Heart left ventricle (tissue), 16 donors: ENCODE data around the gene RIOK2. TPM values are rescaled to one million over a fixed set of nuclear protein-coding genes. Genes with fewer than 3 reads are reported as not detected.
"Not testable (repeated sequence)": the region's sequence is repeated elsewhere in the genome, so short reads cannot be mapped to it uniquely, and the experiment has no call there.

Experiments
- ATAC-seq, 4 donors: fragments of 200-7000 bp; cut with Tn5 transposase; one replicate each; pipeline ENCODE4 v1.9.1; 2020 to 2022; ENCODE audit warnings: moderate library complexity in 4 of 4, mild to moderate bottlenecking in 3 of 4, moderate number of reproducible peaks in 1 of 4
- DNase-seq, 5 donors: peaks; one replicate each; pipeline ENCODE4 v3.0.0-alpha.2; 2020
- H3K27ac ChIP-seq, 12 donors: fragments of 200-600 bp; sonication (generic) in 4 of 12; one replicate each; pipeline versions ENCODE4 v1.5.0 to v1.8.0; 2016 to 2022; ENCODE audit warnings: mild to moderate bottlenecking in 2 of 12
- H3K27me3 ChIP-seq, 9 donors: fragments of 200-600 bp; sonication (generic) in 2 of 9; one replicate each; pipeline versions ENCODE4 v1.5.1 to v1.8.0; 2016 to 2022; ENCODE audit warnings: mild to moderate bottlenecking in 3 of 9
- H3K36me3 ChIP-seq, 9 donors: fragments of 200-600 bp; sonication (generic) in 2 of 9; one replicate each; pipeline versions ENCODE4 v1.5.0 to v1.8.0; 2018 to 2022; ENCODE audit warnings: mild to moderate bottlenecking in 2 of 9
- H3K4me1 ChIP-seq, 12 donors: fragments of 200-600 bp; sonication (generic) in 4 of 12; one replicate each; pipeline versions ENCODE4 v1.5.0 to v1.8.0; 2016 to 2022; ENCODE audit warnings: mild to moderate bottlenecking in 3 of 12
- H3K4me3 ChIP-seq, 12 donors: fragments of 200-600 bp; sonication (generic) in 4 of 12; one replicate each; pipeline versions ENCODE4 v1.5.0 to v1.8.0; 2017 to 2022; ENCODE audit warnings: mild to moderate bottlenecking in 9 of 12, moderate library complexity in 4 of 12
- H3K9me3 ChIP-seq, 12 donors: fragments of 200-600 bp; sonication (generic) in 4 of 12; one replicate each; pipeline versions ENCODE4 v1.5.0 to v1.8.0; 2016 to 2022; ENCODE audit warnings: mild to moderate bottlenecking in 1 of 12
- CTCF ChIP-seq, 12 donors: fragments of 200-600 bp; sonication (generic) in 4 of 12; IDR thresholded peaks; one replicate each; pipeline versions ENCODE4 v1.5.0 to v1.8.0; 2018 to 2022; ENCODE audit warnings: antibody characterized with exemption in 12 of 12, mild to moderate bottlenecking in 5 of 12
- POLR2A ChIP-seq, 2 donors: fragments of 450-650 bp; IDR thresholded peaks; one replicate each; pipeline ENCODE4 v1.6.1; 2017; ENCODE audit warnings: antibody characterized with exemption in 2 of 2, mild to moderate bottlenecking in 2 of 2, moderate library complexity in 2 of 2
- WGBS, 4 donors: extraction: QIAGEN DNeasy Blood & Tissue Kit in 2 of 4; methylation state at CpG; one replicate each; pipeline versions ENCODE4 v1.1.5 to v1.1.7; 2013 to 2018; 5-methylcytosine and 5-hydroxymethylcytosine counted together
- intact Hi-C, 10 donors: fragments of 100-400 bp; cut with DNase I; formaldehyde crosslinking; loops; one replicate each; pipeline versions ENCODE4 v1.11.1 to v1.14.2; 2022
- polyA plus RNA-seq, 2 donors: library from polyadenylated mRNA; stranded (reverse); fragments of 200-250 nt; gene quantifications; one replicate each; pipeline ENCODE4 v1.2.3, GENCODE V29; 2013
- total RNA-seq, 9 donors: library from RNA; depleted of rRNA in 2 of 9; stranded (reverse); fragments of >200 nt in 2 of 9; fragmentation: NEBNext Ultra II Directional in 3 of 9; extraction: Animal tissue kit (Norgen Biotek cat#: 25700) in 3 of 9; gene quantifications; one replicate each; pipeline versions ENCODE4 v1.1.0 to v1.2.4, GENCODE V29; 2016 to 2023
- donor health status: ischemic (EF 13 %, LVEDD 7.1; RV severe dilation, severe dysfunction).
- donor health status: healthy with polysubstance abuse.
- donor health status: DM: no; HTN: yes; CAD: no.
- donor health status: DM: no; HTN: no; CAD: no.
- donor health status: ischemic (EF 25% LVEDD 6.9; RV normal size, moderate dysfunction).
- donor health status: ischemic (EF 25% LVEDD 5.7; RV mildly dilated, moderate dysfunction).
- donor health status: healthy.
- donor health status: DM: yes; HTN: yes; CAD: no.
- donor health status: ischemic (EF 35%, LVEDD 5.7; RV mildly dilated, moderate dysfunction).
- donor health status: nonischemic (EF 11% LVEDD 7.7; RV severe dilation, severe dysfunction).
- donor health status: DM: yes; HTN: yes; CAD: no.
- donor health status: PGD.
- donor health status: ischemic (EF 29% LVEDD 5.4; RV normal size, mild dysfunction).
- donor health status: nonischemic (EF 23%, LVEDD 6.1; RV moderate dilation, normal function).

Gene RIOK2
- total and polyA plus RNA-seq, 11 donors = 8.2 to 23.6 (median 16.9) TPM

- H3K36me3 ChIP-seq = no peaks in the 10 kb centered on the region
- DNase-seq (no peak), ATAC-seq (no peak)
- H3K27ac ChIP-seq = no peak overlapping the region
- intact Hi-C loops = no loop called here
- TF ChIP-seq CTCF (IDR thresholded peaks at IDR 0.05) (no peak), POLR2A (IDR thresholded peaks at IDR 0.05) (no peak)
- no peak overlapping the region for H3K4me3 ChIP-seq
- 65 to 72% (median 68%) methylated on average over 4 of the region's 4 CpGs for whole genome bisulfite sequencing, 4 donors
- H3K9me3 ChIP-seq = peaks cover 0 to 16% (median 1%) of the 10 kb centered on the region in 12 donors
- no peaks in the 10 kb centered on the region for H3K27me3 ChIP-seq
- H3K4me1 ChIP-seq = no peaks in the 10 kb centered on the region
Measured at GRCh38 chr5:97193355-97193688, 10.3 kb upstream of the RIOK2 start.

GRCh38 chr5:97192580-97193354 is 9.7 kb upstream of the RIOK2 start:
- intact Hi-C loops = no loop called here
- Histone ChIP-seq H3K4me1 (no peaks in the 10 kb centered on the region), H3K36me3 (no peaks in the 10 kb centered on the region), H3K27ac (no peak overlapping the region), H3K9me3 (peaks cover 0 to 16% (median 1%) of the 10 kb centered on the region in 12 donors), H3K4me3 (no peak overlapping the region), H3K27me3 (no peaks in the 10 kb centered on the region)
- 52 to 70% (median 63%) methylated on average over 5 of the region's 5 CpGs for WGBS, 4 donors
- ATAC-seq (no peak), DNase-seq (no peak)
- TF ChIP-seq POLR2A (IDR thresholded peaks at IDR 0.05) (no peak), CTCF (IDR thresholded peaks at IDR 0.05) (no peak)

GRCh38 chr5:97191893-97192292 is 8.8 kb upstream of the RIOK2 start:
- no peak overlapping the region for H3K27ac ChIP-seq
- TF ChIP-seq CTCF (IDR thresholded peaks at IDR 0.05) (no peak), POLR2A (IDR thresholded peaks at IDR 0.05) (no peak)
- no peaks in the 10 kb centered on the region for H3K4me1 ChIP-seq
- H3K4me3 ChIP-seq = no peak overlapping the region
- intact Hi-C loops = no loop called here
- H3K9me3 ChIP-seq = peaks cover 0 to 16% (median 1%) of the 10 kb centered on the region in 12 donors
- no peaks in the 10 kb centered on the region for H3K27me3 ChIP-seq
- no peaks in the 10 kb centered on the region for H3K36me3 ChIP-seq
- ATAC-seq = no peak
- no peak for DNase-seq
- 79 to 86% (median 84%) methylated on average over 2 of the region's 2 CpGs for WGBS, 4 donors

GRCh38 chr5:97189523-97189922 is 6.5 kb upstream of the RIOK2 start:
- DNase-seq, H3K4me1 ChIP-seq, H3K27ac ChIP-seq, ATAC-seq, H3K4me3 ChIP-seq, H3K36me3 ChIP-seq, H3K27me3 ChIP-seq: not testable (repeated sequence)
- peaks cover 0 to 16% (median 1%) of the 10 kb centered on the region in 12 donors for H3K9me3 ChIP-seq
- 93 to 97% (median 96%) methylated on average over 1 of the region's 1 CpG for WGBS, 4 donors
- intact Hi-C loops = loop anchor here in 1 of 10 donors (10.0 kb wide), 1 partner anchor 1635 kb away; the partner anchor contains the start of genes ARSK and SKIC3
